ENCODE data around the gene PHF12.
A peak's percentile ranks its signal among the peaks of the same experiment; 100 is the strongest.

The PHF12 gene

GRCh38 chr17:28929787-28930186, 21.5 kb downstream of the PHF12 start:
- Mint-ChIP-seq H3K27me3 (ENCODE audit: low read depth, poor library complexity) (peaks cover 3% of the 10 kb centered on the region), H3K36me3 (ENCODE audit: low read depth) (peaks cover 51% of the 10 kb centered on the region), H3K27ac (no peak overlapping the region), H3K4me1 (peaks cover 7% of the 10 kb centered on the region), H3K4me3 (no peak overlapping the region), H3K9me3 (no peaks in the 10 kb centered on the region)
- no peak for DNase-seq
- no peak for TF ChIP-seq CTCF (IDR thresholded peaks at IDR 0.05)

- no peaks in the 10 kb centered on the region for H3K9me3 Mint-ChIP-seq
- H3K27me3 Mint-ChIP-seq (ENCODE audit: low read depth, poor library complexity) = peaks cover 3% of the 10 kb centered on the region
- TF ChIP-seq CTCF (IDR thresholded peaks at IDR 0.05) = no peak
- DNase-seq = no peak
- no peak overlapping the region for H3K4me3 Mint-ChIP-seq
- peaks cover 54% of the 10 kb centered on the region for H3K36me3 Mint-ChIP-seq (ENCODE audit: low read depth)
- H3K4me1 Mint-ChIP-seq = peaks cover 7% of the 10 kb centered on the region
- no peak overlapping the region for H3K27ac Mint-ChIP-seq
These were observed 23.3 kb downstream of the PHF12 start for GRCh38 chr17:28928061-28928460.

- no peaks in the 10 kb centered on the region for H3K9me3 Mint-ChIP-seq
- no peak for DNase-seq
- H3K4me1 Mint-ChIP-seq = peaks cover 7% of the 10 kb centered on the region
- no peak overlapping the region for H3K4me3 Mint-ChIP-seq
- H3K36me3 Mint-ChIP-seq (ENCODE audit: low read depth) = peaks cover 61% of the 10 kb centered on the region
- TF ChIP-seq CTCF (IDR thresholded peaks at IDR 0.05) = no peak
- H3K27ac Mint-ChIP-seq = no peak overlapping the region
- H3K27me3 Mint-ChIP-seq (ENCODE audit: low read depth, poor library complexity) = peaks cover 3% of the 10 kb centered on the region
These were observed 24.5 kb downstream of the PHF12 start for GRCh38 chr17:28926786-28927185.

- Mint-ChIP-seq H3K27me3 (ENCODE audit: low read depth, poor library complexity) (peaks cover 3% of the 10 kb centered on the region), H3K36me3 (ENCODE audit: low read depth) (peaks cover 65% of the 10 kb centered on the region), H3K4me1 (peaks cover 7% of the 10 kb centered on the region), H3K27ac (no peak overlapping the region), H3K4me3 (no peak overlapping the region), H3K9me3 (no peaks in the 10 kb centered on the region)
- DNase-seq = no peak
- TF ChIP-seq CTCF (IDR thresholded peaks at IDR 0.05) = no peak
These were observed 25.0 kb downstream of the PHF12 start for GRCh38 chr17:28926366-28926765.

GRCh38 chr17:28925912-28926365, 25.4 kb downstream of the PHF12 start:
- H3K4me1 Mint-ChIP-seq = peaks cover 7% of the 10 kb centered on the region
- DNase-seq = no peak
- peaks cover 3% of the 10 kb centered on the region for H3K27me3 Mint-ChIP-seq (ENCODE audit: low read depth, poor library complexity)
- peaks cover 68% of the 10 kb centered on the region for H3K36me3 Mint-ChIP-seq (ENCODE audit: low read depth)
- H3K27ac Mint-ChIP-seq = no peak overlapping the region
- no peaks in the 10 kb centered on the region for H3K9me3 Mint-ChIP-seq
- no peak overlapping the region for H3K4me3 Mint-ChIP-seq
- no peak for TF ChIP-seq CTCF (IDR thresholded peaks at IDR 0.05)

GRCh38 chr17:28920201-28920600, 31.1 kb downstream of the PHF12 start:
- no peak for TF ChIP-seq CTCF (IDR thresholded peaks at IDR 0.05)
- Mint-ChIP-seq H3K36me3 (ENCODE audit: low read depth) (peaks cover 80% of the 10 kb centered on the region), H3K4me1 (no peaks in the 10 kb centered on the region), H3K4me3 (no peak overlapping the region), H3K27ac (peak overlapping the region; percentile 49), H3K9me3 (no peaks in the 10 kb centered on the region), H3K27me3 (ENCODE audit: low read depth, poor library complexity) (peaks cover 2% of the 10 kb centered on the region)
- no peak for DNase-seq
